PC-3 (cell line): Measurements from ENCODE around the gene SLC43A2.

Experiments
- CTCF ChIP-seq: fragments of 300-600 bp; sonication (generic); conservative IDR thresholded peaks from 2 replicates; pipeline ENCODE4 v1.5.1; 2017; ENCODE audit warnings: antibody characterized with exemption, low read depth, mild to moderate bottlenecking, low read length
- EZH2 ChIP-seq: fragments of 300-600 bp; sonication (generic); IDR thresholded peaks from one replicate; pipeline ENCODE4 v1.6.1; 2017; ENCODE audit warnings: antibody characterized with exemption, mild to moderate bottlenecking, low read length; ENCODE audit not compliant: unreplicated experiment
- EZH2phosphoT487 ChIP-seq: fragments of 300-600 bp; sonication (generic); IDR thresholded peaks from 2 replicates; pipeline ENCODE4 v1.6.1; 2018; ENCODE audit warnings: mild to moderate bottlenecking, antibody characterized with exemption, low read length, borderline replicate concordance

- TF ChIP-seq CTCF (no peak), EZH2 (no peak), EZH2phosphoT487 (no peak)
These were observed 52.1 kb downstream of the SLC43A2 start for GRCh38 chr17:1576500-1576899.
